GM19372 (cell line): Measurements from ENCODE around the gene LUC7L3.
"Not testable (repeated sequence)": the region's sequence is repeated elsewhere in the genome, so short reads cannot be mapped to it uniquely, and the experiment has no call there.

Experiments
- ATAC-seq: cut with Tn5 transposase; IDR thresholded peaks from one replicate; pipeline ENCODE4 v1.9.1; 2021; ENCODE audit warnings: mild to moderate bottlenecking, low read depth, moderate library complexity; ENCODE audit not compliant: unreplicated experiment

The LUC7L3 gene

GRCh38 chr17:50778988-50779387 is 59.6 kb downstream of the LUC7L3 start:
- no peak for ATAC-seq

DNA sequence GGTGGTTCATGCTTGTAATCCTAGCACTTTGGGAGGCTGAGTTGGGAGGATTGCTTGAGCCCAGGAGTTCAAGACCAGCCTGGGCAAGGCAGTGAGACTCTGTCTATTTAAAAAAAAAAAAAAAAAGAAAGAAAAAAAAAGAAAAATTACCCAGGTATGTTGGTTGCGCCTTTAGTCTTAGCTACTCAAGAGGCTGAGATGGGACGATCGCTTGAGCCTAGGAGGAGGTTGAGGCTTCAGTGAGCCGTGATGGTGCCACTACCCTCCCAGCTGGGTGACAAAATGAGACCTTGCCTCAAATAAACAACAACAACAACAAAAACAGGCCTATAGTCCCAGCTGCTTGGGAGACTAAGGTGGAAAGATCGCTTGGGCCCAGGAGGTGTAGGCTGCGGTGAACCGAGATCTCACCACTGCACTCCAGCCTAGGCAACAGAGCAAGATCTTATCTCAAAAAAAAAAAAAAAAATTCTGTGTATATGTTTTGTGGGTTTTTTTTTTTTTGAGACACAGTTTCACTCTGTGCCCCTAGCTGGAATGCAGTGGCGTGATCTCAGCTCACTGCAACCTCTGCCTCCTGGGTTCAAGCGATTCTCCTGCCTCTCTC is 60.4 kb downstream of the LUC7L3 start:
- no peak for ATAC-seq

GRCh38 chr17:50781167-50781566 is 61.8 kb downstream of the LUC7L3 start:
- ATAC-seq = no peak

DNA sequence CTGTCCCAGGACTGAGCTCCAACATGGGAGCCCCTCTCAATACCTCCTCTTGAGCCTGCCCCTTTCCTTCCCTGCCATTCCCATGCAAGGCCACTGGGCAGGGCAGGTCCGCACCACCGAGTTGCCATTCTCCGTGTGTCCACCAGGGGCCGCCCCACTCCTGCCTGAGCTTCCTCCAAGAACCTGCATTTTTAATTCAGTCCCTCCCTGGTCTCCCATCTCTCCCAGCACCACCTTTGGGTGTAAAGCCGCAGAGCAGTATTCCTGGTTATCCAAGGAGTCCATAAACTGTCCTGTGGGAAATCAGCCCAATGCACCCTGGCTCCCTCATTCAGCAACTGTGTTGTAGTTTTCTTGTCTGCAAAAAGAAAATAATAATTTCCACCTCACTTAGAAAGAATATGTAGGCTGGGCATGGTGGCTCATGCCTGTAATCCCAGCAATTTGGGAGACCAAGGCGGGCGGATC is 63.8 kb downstream of the LUC7L3 start:
- peak; percentile 65 for ATAC-seq

GRCh38 chr17:50783905-50784304 is 64.5 kb downstream of the LUC7L3 start:
- ATAC-seq = no peak

DNA sequence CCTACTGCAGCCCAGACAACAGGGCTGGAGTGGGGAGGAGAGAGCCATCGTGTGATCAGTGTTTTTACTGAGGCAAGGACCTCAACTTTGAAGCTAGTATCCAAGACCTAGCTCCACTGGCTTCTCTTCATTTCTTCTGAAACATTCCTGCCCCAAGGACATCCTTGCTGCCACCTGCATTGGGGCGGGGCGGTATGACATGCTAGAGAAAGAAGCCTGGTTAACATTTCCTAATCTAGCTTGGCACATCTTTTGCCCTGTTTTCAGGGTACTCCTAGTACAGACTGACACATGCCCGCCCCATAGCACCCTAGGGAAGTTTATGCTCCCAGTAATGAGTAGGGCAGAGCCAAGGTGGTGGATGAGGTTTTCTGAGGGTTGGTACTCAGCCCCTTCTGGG is 65.7 kb downstream of the LUC7L3 start:
- ATAC-seq = no peak

- no peak for ATAC-seq
These were observed 66.7 kb downstream of the LUC7L3 start for GRCh38 chr17:50785946-50786570.

DNA sequence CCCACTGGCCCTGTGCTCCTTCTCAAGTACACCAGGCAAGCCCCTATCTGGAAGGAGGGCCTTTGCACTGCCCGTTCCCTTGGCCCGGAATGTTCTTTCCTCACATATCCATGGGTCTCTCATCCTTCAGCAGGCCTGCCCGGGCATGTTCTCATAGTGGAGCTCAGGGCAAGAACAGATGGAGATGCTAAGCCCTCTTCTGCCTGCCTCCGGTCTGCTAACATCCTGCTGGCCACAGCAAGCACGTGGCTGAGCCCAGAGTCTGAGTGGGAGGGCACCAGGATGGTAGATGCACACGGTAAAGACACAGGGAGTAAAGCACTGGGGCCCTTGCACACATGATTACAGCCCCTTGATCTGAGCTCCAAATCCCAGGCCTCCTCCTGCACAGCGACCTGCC is 67.7 kb downstream of the LUC7L3 start:
- ATAC-seq = no peak

- no peak for ATAC-seq
These were observed 71.2 kb downstream of the LUC7L3 start for GRCh38 chr17:50790618-50791017.

DNA sequence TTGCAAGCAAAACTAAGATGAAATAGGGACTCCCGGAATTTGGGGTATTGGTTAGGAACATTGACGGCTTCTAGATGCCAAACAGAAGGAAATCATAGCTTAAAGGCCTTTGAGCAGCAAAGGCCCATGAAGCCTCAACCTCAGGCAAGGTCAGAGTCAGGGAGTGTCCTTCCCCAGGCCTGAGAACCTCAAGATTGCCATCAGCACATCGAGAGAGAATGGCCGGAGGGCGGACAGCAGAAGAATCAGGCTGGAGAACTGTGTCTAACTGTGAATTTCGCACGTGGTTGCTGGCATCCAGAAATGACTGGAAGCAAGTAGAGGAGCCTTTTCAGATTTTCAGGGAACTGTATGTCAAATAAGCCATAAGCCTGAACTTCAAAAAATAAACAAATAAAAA is 72.7 kb downstream of the LUC7L3 start:
- no peak for ATAC-seq

DNA sequence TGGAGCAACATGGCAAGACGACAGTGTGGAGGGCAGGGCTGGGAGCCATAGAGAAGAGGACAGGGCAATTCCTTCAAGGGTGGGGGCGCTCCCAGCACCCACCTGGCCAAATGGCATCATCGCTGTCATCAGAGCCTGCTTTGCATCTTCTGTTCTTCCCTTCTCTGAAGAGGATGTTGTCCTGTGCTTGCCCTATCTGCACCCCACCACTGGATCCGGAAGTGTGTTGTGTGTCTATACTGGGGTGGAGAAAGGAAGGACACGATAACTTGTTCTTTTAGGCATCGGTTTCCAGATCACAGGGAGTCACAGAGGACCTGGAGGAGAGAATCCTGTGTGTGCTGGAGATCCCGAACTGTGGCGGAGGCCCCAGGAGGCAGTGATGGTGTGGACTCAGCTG is 73.6 kb downstream of the LUC7L3 start:
- ATAC-seq = no peak

- no peak for ATAC-seq
These were observed 75.0 kb downstream of the LUC7L3 start for GRCh38 chr17:50794361-50794760.

DNA sequence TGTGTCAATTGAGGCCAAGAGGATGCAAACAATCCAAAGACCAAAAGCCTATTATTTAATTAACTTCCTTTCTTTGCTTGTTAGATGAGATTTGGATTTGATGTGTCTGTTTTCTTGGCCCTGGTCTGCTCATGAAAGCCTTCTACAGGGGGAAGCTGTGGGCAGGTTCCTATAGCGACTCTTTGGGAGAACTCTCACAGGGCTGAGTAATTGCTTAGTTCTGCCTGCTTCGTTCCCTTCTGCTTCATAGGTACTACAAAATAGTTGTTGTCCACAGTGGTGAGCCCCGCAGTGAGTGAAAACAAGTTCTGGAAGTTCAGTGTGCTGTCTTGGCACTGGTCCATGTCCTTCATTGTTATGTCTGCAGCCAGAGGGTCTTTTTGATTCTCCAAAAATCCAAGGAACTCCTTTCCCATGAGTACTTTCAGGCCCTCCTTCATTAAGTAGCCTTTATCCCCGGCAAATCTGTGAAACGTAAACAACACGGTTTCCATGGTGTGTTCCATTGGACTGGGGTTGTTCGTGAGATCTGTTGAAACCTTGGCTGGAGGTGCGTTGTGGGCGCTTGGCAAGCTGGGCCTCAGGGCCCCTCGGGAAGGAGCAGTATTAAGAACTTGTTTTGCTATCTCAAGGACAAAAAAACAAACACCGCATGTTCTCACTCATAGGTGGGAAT is 77.9 kb downstream of the LUC7L3 start:
- no peak for ATAC-seq

- no peak for ATAC-seq
These were observed 79.3 kb downstream of the LUC7L3 start for GRCh38 chr17:50798424-50799288.

- no peak for ATAC-seq
These were observed 80.2 kb downstream of the LUC7L3 start for GRCh38 chr17:50799582-50799981.

GRCh38 chr17:50800196-50800700 is 80.8 kb downstream of the LUC7L3 start:
- ATAC-seq = no peak

DNA sequence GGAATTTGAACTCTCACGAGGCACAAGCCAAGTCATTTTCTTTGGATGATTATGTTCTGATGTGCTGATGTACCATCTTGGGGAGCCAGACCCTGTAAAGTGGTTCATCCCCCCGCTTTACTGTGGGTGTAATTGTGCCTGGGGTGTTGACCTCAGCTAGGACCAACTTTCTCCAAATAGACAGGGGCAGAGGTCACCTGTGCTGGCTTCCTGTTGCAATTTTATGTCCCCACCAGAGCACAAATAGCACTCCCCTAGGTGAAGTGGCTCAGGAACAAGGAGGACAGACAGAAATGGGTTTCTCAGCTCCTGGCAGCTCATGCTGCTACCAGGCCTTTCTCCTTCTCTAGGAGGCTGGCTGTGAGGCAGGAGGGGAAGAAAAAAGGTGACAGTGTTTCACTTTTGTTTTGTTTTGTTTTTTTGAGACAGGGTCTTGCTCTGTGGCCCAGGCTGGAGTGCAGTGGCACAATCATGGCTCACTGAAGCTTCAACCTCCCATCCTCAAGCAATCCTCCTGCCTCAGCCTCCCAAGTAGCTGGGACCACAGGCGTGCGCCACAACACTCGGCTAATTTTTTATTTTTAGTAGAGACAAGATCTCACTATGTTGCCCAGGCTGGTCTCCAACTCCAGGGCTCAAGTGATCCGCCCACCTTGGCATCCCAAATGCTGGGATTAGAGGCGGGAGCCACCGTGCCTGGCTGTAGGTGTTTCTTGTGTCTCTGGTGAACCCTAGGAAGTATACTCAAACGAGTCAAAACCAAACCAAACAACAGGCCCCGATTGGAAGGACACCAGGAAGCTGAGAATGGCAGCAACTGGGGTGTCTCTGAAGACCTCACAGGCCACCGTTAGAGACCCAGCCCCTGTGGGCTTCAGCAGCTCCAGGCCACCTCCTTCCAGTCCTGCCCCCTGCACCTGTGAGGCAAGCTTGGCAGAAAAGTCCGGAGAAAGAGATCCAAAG is 83.5 kb downstream of the LUC7L3 start:
- no peak for ATAC-seq

GRCh38 chr17:50803676-50804075 is 84.3 kb downstream of the LUC7L3 start:
- ATAC-seq = no peak

- not testable (repeated sequence) for ATAC-seq
These were observed 85.5 kb downstream of the LUC7L3 start for GRCh38 chr17:50804749-50805475.
